Omental fat pad (tissue), 4 donors: ENCODE measurements around the gene TRHDE. TPM values are rescaled to one million over a fixed set of nuclear protein-coding genes. Genes with fewer than 3 reads are reported as not detected.
A peak's percentile ranks its signal among the peaks of the same experiment; 100 is the strongest.

Source experiments
- ATAC-seq: fragments of 150-250 bp; one replicate; pipeline ENCODE4 v1.9.1; 2016; ENCODE audit warnings: mild to moderate bottlenecking, moderate library complexity; ENCODE audit not compliant: low FRiP score
- DNase-seq: peaks from one replicate; pipeline ENCODE4 v3.0.0-alpha.2; 2019; ENCODE audit warnings: low spot score
- CTCF ChIP-seq, 3 donors: fragments of 450-650 bp; IDR thresholded peaks; one replicate each; pipeline ENCODE4 v1.5.1; 2016 to 2017; ENCODE audit warnings: antibody characterized with exemption in 3 of 3, mild to moderate bottlenecking in 3 of 3, moderate library complexity in 2 of 3
- total RNA-seq, 4 donors: library from RNA; depleted of rRNA; stranded (reverse); fragments of >200 nt; gene quantifications; one replicate each; pipeline ENCODE4 v1.1.0, GENCODE V29; 2016

TRHDE gene
- total RNA-seq, 4 donors from 2014 or later: 12.8 to 34.8 (median 14.8) TPM

- TF ChIP-seq CTCF (IDR thresholded peaks at IDR 0.05): no peak
- ATAC-seq (no peak), DNase-seq (no peak)
These were observed 1.7 kb downstream of the TRHDE start for GRCh38 chr12:72273851-72274351.

GRCh38 chr12:72274931-72275330 lies 2.8 kb downstream of the TRHDE start:
- no peak for DNase-seq
- no peak for TF ChIP-seq CTCF (IDR thresholded peaks at IDR 0.05)
- ATAC-seq: peak; percentile 42

GRCh38 chr12:72275526-72275925 lies 3.4 kb downstream of the TRHDE start:
- ATAC-seq (no peak), DNase-seq (no peak)
- TF ChIP-seq CTCF (IDR thresholded peaks at IDR 0.05): no peak

- DNase-seq: no peak
- ATAC-seq: no peak
- TF ChIP-seq CTCF (IDR thresholded peaks at IDR 0.05): no peak
These were observed 4.1 kb downstream of the TRHDE start for GRCh38 chr12:72276181-72276805.

GRCh38 chr12:72277415-72277814 lies 5.2 kb downstream of the TRHDE start:
- DNase-seq (no peak), ATAC-seq (no peak)
- TF ChIP-seq CTCF (IDR thresholded peaks at IDR 0.05): no peak

GRCh38 chr12:72278894-72279293 lies 6.7 kb downstream of the TRHDE start:
- TF ChIP-seq CTCF (IDR thresholded peaks at IDR 0.05): no peak
- no peak for DNase-seq
- ATAC-seq: no peak

- ATAC-seq (no peak), DNase-seq (no peak)
- TF ChIP-seq CTCF (IDR thresholded peaks at IDR 0.05): no peak
These were observed 9.0 kb downstream of the TRHDE start for GRCh38 chr12:72281126-72281525.
